Measurements from ENCODE around the gene KLF15.
A peak's percentile ranks its signal among the peaks of the same experiment; 100 is the strongest.

The KLF15 gene

DNA sequence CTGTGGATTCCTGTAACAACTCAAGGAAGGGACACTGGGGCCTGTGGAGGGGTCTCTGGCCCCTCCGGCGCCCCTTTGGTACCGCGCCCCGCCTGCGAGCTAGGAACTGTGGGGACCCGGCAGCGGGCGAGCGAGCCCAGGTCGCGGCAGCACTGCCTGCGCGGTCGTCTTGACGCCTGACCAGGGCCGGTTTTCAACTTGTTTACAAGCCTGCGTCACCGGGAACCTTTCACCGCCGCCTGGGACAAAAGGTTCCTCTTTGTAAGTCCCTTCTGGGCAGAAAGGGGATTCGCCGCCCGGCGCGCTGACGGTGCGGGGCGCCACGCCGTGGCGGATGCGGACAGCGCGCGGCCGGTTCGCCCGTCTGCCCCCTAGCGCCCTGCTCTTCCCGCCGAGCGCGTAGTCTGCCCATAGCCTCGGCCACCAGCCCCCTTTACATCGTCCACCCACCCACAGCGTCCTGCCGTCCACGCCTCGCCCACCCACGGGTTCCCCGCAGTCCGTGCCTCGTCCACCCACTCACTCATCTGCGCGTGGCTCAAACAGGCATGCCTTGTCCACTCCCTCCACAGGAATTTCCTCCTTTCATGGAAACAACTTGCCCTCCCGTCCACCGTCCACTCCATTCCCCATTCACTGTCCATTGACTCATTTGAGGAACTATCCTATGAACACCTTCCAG, 32.0 kb upstream of the KLF15 start:
- DNase-seq (ENCODE audit: low spot score): peak; percentile 82

DNA sequence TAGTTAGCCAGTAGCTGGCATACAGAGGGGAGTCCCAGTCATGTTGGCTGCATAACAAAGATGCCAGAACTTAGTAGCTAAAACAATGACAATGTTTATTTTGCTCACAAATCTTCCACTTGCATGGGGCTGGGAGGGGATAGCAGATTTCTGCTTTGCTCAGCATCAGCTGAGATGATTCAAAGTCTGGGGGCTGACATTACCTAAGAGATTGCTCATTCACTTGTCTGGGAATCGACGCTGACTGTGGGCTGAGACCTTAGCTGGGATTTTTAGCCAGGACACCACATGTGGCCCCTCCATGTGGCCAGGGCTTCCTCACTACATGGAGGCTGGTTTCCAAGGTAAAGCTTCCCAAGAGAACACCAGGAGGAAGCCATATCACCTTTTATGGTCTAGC, 24.8 kb upstream of the KLF15 start:
- no peak for DNase-seq (ENCODE audit: low spot score)

DNA sequence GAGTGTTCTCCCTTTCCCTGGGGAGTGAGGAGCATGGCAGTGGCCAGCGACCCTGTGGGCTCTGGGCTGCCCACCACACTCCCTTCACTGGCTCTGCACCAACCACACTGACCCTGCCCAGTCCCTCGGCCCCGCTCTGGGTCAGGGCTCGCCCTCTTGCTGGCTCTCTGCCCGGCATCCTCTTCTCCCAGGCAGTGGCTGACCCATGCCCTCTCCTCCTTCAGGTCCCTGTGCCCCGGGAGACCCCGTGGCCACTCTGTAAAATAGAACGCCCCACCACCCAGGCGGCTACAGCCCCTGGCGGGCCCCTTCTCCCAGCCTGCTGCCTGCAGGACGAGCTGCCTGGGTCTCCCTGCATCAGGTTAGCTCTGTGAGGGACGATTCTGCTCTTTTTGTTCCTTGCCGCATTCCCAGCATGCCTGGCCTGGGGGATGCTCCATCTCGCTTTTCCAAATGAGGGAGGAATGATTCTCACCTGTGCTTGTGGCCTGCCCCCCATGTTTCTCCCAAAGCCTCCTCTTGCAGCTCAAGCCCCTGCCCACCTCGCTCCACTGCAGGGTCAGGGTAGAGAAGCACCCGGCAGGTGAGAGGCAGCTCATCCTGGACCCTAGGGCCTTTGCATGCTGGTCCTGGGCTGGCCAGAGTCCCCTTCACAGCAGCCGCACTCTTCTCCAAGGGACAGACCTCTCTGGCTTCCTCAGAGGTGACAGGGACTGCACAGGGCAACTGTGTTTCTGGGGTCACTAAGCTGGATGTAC, 23.0 kb upstream of the KLF15 start:
- DNase-seq (ENCODE audit: low spot score): no peak

DNA sequence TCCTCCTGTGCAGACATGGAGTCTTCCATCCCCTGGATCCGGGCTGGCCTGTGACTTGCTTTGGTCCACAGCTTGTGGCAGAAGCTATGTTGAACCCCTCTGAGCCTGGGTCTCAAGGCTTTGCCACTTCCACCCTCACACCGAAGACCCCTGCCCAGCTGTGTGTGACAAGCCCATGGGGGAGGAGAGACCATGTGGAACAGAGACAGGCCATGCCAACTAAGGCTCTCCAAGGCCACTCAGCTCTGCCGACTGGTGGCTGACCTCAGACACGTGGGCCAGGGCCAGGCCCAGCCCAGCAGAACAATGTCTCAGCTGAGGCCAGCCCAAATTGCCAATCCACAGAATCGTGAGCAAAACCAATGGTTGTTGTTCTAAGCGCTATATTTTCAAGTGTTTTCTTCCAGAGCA, 21.1 kb upstream of the KLF15 start:
- no peak for DNase-seq (ENCODE audit: low spot score)

DNA sequence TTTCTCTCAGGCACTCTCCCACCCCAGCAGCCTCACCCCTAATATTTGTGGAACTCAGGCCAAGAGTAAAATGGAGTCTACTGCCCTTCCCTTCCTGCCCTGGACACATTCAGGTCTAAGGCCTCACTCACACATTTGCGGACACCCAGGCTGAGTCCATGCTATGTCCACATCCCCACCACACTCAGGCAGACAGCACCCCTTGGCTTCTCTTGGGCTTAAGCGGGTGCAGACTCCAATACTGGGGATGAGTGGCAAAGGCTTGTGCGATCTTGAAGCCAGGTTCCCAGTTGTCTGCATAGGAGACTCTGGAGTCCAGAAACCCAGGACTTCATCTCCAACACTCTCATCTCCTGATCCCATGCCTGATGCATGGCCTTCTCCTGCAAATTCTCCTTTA, 20.0 kb upstream of the KLF15 start:
- no peak for DNase-seq (ENCODE audit: low spot score)

DNA sequence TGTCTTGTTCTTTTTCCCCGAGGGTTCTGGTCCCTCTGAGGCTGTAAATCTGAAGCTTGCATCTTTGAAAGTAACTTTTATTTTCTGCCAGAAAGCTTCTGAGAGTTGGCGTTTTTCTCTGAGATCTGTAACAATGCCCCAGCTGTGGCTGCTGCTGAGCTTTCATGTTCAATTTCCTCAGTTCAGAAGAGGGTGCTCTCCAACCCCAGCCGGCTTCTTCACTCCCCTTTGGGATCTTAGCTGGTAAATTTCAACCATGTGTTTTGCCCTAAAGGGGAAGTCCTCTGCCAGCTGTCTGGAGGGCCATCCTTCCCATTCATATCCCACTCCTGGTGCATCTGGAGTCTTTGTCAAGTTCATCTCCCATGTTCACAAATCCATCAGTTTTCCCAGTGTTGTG, 19.2 kb upstream of the KLF15 start:
- DNase-seq (ENCODE audit: low spot score): no peak

DNA sequence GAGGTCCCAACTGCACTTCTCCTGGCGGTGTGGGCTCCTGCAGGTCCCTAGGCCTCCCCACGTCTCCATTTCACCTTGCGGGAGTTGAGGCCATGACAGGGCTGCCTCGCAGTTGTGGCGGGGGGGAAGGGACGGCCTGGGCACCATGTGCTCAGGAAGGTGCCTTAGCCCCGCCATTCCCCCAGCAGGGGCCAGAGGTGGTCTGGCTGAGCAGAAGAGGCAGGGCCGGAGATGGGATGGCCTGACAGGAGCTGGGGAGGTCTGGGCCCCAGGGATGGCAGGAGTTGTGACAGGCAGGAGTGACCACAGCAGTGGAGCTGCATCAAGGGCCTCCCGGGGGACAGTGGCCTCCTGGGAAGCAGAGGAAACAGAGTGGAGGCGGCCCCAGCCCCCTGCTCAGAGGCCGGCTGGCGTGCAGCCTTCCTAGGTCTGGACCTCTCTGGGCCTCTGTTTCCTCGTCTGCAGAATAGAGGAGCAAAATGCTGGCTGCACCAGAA, 18.7 kb upstream of the KLF15 start:
- no peak for DNase-seq (ENCODE audit: low spot score)

DNA sequence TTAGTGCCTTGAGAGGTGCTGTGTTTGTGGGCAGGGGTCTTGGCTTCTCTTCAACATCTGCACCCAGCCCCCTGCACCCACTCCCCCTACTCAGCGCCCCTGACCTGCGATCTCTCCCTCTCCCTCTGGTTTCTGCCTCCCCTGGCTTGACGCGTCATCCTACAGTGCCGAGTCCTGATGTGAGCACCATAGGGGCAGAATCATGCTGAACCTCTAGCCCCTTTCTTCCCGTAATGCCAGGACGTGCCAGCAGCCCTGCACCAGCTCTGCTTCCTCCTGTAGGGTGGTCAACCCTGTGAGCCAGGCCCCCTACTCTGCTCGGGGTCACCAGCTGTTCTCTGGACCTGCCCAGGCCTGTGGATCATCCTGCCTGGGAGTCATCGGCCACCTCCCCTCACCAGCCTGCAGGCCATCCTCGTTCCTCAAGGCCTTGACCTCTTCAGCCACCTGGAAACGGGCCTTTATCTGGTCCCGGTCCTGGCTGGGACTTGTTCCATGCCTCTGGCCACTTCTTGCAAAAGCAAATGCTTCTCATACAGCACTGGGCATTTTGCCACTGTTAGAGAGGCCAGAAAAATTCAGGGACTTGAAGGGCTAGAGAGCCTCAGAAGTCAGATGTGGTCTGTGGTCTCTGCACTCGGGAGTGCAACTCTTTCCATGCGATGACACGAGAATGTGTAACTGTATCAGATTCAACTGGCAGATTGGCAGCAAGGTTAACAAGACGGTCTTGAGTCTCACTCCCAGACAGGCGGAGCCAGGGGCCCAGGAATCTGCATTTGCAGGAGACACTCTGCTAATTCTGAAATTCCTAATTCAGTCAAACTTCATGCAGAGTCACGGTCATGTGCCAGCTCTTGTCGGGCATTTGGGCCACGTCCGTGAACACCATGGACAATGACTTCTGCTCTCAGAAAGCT, 16.7 kb upstream of the KLF15 start:
- DNase-seq (ENCODE audit: low spot score): no peak

DNA sequence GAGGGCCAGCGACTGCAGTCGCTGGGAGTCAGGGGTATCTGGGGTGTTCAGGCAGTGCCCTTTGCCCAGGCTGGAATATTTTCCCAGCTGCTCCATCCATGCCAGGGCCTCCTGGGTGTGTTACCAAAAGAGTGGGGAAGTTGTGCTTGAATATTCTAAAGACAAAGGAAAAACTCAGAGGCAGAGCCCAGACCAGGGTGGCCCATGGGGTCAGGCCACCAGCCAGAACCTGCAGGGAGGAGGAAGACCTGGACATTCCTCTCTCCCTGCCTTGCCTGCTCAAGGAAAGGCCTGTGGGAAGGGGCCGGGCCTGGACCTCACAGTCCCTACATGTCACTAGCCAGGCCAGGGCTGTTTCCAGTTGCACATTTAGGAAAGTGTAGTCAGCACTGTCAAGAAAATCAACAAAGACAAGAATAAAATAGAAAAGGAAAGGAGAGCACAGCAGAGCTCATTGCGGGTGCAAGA, 16.0 kb upstream of the KLF15 start:
- no peak for DNase-seq (ENCODE audit: low spot score)

DNA sequence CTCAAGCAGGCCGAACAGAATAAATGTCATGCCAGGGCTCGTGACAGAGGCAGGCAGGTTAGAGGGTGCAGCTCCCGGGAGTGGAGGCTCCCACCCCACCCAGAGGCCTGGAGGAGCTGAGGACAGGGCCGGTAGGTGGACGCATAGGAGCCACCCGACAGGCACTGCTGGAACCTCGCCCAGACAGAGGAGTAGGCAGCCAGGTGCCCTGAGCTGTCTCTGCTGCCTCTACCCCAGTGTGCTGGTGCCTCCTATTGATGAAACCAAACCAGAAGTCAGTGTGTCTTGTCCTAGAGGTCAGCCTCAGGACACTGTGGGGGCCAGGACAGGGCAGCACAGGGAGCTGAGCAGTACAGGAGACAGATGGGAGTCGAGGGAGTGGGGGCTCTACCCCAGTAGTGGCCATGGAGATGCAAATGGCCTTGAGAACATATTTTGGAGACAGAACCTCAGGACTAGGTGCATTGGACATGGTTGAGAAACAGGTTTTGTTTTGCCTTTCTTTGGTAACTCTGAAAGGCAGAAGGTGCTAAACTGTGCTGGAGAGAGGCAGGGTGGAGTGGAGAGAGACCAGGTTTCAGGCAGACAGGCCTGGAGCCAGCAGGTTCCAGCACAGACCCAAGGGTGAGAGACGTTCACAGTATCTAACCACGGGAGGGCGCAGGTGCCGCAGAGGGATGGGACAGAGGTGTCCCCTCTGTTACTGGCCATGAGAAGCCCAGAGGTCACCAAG, 15.4 kb upstream of the KLF15 start:
- DNase-seq (ENCODE audit: low spot score): no peak

DNA sequence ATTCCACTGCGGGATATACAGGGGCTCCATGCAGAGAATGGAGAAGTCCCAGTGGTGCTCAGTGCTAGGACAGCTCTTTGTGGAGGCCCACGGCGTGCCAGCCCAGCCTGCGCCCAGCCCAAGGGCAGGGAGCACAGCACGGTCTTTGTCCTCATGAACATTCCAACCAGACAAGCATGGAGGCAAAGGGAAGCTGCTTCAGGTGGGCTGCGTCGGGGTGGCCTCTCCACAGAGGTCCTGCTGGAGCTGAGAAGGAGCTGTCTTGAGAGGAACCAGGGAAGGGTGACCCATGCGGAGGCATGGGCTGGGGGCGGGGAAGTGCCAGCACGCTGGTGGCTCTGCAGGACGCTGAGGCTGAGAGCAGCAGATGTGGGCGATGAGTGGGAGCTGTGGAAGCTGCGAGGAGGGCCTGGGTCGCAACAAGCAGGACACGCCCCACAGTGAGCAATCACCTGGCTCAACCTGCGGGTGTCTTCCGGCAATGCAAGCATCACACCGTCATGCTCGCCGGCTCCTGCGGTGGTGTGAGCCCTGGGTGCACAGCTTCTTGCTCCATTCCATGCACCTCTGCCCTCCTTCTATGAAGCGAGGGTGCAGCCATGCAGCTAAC, 14.0 kb upstream of the KLF15 start:
- DNase-seq (ENCODE audit: low spot score): no peak

DNA sequence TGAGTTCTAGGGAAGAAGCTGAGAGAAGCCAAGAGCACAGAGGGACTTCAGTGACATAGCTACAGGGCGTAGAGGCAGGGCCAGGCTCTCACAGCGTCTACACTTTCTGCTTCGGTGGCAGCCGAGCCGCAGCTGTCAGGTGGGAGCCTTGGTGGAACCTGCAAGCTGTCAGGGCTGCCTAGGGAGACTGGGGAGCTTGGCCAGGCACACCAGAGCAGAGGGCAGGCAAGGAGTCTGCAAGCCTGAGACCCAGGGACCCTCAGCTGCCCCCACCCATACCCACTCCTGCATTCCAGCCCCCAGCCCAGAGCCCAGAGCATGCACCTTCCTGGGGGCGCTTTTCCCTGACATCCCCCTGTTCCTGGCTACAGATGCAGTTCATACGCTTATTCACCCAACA, 13.4 kb upstream of the KLF15 start:
- DNase-seq (ENCODE audit: low spot score): no peak

DNA sequence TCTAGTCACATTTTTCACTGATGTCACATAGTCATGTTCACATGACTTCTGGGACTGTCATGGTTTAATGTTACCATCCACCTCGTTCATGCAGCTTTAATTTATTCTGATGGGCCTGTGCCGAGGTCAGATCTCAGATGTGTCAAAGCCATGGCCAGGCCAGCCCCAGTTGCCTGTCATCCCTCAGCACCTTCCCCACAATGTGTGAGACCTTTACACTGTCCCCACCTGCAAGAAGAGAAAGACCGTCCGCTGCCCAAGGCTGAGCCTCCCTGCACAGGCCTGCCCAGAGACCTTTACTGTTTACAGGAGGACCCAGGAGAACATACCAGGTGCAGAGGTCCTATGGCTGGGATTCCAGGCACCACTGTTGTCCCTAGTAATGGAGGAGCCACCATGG, 12.8 kb upstream of the KLF15 start:
- no peak for DNase-seq (ENCODE audit: low spot score)

DNA sequence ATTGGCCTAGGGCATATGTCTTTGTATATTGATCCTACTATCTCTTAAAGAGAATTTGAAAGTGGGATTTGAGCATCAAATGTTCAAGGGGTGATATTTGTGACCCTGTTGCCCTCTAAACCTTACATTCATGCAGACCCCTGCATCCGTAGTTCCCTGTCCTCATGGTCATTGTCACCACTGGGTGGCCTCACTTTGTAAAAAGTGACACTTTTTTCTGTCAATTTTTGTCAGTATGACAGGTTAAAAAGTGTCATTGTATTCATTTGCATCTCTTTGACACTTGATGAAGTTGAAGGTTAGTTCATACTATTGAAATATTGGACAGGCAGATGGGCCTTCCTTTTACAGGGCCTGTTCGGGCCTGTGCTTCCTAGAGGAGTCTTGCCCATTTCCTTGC, 12.3 kb upstream of the KLF15 start:
- no peak for DNase-seq (ENCODE audit: low spot score)

DNA sequence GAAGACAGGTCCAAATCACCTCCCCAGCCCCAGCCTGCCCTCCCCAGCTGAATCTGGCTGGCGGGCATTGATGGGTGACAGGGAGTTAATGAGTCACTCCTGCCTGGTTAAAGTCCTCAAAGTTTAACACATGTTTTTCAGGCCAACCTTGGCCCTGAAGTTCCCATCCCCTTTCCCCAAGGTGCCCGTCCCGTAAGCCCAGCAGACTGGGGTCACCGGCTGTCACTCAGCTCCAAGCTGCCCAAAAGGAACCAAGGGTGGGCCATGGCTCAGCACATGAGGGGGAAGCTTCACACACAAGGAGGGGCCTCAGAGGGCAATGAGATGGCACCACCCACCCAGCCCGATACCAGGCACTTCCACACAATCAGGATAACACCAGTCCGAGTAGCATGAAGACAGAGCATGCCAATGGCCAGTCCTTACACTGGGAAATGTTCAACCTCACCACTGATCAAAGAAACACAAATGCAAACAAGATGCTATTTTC, 10.2 kb upstream of the KLF15 start:
- DNase-seq (ENCODE audit: low spot score): no peak

DNA sequence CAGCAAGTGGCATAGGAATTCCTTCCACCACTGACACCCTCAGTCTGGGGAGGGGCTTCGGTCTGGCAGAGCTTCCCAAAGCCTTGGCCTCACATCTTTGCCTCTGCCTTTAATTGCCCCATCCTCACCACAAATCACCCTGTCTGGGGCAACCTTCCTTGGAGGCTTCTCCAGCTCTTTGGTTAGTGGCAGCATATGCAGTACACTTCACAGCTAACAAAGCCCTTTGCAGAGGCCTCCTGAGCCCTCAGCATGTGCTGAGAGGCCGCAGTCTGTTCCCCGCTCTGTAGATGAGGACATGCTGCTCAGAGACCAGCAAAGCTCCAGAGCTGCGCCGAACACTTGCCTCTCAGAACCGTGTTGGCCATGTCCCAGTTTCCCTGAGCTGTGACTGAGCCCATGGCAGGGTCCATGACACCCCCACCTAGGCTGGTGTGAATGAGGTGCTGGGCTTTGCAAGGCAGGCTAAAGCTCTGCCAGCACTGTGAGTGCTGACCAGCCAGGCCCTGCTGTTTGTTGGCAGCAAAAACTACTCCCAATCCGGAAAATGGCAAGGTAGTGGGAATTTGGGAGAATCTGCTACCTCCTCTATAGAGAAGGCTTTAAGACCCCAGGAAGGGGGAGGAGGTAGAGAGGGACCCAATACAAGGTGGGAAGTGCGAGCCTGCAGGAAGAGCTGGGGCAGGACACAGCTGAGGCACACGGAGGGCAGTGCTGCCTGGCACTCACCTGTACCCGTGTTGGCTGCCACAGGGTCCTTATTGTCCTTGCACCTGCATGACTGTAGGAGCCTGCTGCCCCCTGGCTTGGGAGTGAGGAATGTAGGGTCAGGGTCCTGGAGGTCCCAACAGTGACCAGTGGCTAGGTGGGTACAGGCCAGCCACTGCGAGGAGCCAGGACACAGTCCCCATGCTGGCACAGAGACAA, 8.4 kb upstream of the KLF15 start:
- peak; percentile 57 for DNase-seq (ENCODE audit: low spot score)

DNA sequence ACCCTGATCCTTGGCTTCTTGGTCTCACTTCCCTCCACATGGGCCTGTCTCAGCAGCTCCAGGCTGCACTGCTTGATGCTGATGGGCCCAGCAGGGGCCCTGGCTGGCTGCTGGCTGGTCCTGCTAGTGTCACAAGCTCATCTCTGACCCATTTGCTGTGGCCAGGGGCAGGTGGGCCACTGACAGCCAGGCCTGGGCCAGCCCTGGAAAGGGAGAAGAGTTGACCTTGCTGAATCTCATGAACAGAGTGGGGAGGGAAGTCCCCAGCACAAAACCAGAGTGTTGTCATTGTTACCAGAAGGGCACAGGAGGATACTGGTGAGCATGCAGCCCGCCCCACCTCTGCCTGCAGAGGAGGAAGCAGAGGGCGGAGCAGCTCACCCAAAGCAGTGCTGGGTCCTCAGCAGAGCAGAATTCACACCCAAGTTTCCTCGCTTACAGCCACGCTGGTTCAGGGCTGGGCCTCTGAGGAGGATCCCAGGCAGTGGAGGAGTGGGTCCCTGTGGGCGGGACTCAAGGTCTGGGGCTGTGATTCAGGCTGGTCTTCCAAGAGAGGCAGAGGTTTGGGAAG, 7.6 kb upstream of the KLF15 start:
- no peak for DNase-seq (ENCODE audit: low spot score)

DNA sequence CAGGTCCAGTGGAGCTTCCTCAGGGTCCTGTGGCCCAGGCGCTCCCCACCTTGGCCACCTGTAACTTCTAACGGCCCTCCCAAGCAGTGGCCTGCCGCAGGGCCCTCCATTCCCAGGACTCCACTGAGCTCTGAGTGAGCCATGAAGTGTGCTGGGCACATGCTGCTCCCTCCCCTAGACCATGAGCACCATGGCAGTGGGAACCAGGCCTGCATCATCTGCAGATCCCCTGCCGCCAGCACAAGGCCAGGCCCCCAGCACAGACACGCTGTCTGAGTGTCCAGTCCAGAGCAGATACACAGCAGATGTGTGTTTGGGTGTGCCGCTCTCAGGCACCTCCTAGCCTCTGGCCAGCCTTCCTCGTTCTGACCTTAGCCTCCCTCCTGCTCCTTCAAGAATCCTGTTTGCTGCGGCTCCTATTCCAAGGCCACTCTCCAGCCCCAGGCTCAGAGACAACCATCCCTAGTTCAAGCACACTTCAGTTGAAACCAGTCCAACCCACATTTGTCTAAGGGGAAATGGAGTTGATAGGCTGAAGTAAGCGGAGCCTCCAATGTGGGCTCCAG, 7.0 kb upstream of the KLF15 start:
- DNase-seq (ENCODE audit: low spot score): no peak

DNA sequence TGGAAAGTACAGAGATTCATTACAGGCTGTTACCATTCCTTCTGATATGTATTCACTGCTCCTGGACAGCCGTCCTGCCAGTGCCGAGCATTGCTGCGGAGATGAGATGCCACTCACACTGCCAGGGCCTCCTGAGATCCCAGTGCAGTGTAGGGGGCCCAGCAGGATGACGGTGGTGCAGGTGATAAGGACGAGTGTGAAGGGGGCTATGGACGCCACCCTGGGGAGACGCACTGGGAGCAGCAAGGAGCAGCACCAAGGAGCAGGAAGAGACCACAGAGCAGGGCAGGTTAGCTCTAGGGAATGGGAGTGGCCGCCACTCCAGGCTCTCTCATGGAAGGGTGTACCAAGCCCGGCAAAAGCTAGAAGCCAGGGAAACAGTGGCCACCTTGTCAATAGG, 4.0 kb upstream of the KLF15 start:
- DNase-seq (ENCODE audit: low spot score): no peak

DNA sequence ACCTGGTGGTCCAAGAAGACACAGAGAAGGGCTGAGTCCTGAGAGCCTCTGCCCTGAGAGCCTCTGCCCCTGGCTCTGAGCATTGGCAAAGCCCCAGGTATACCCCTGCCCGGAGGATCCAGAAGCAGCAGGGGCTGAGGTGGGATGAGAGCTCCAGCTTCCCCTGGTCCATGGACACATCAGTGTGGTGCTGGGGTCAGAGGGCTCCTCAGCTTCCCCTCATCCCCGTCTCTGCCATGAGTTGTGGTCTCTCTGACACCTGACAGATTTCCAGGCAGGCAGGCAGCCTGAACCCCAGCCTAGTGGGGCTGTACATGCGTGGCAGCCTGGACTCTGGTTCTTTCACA, 3.5 kb upstream of the KLF15 start:
- no peak for DNase-seq (ENCODE audit: low spot score)

Data from cerebellar cortex (tissue), 1 donor.